Endothelial cell of umbilical vein (primary cell): ENCODE results near the gene SFTPA1. TPM values are rescaled to one million over a fixed set of nuclear protein-coding genes. Genes with fewer than 3 reads are reported as not detected.

Experiments
- BruUV-seq: library from RNA; stranded (reverse); fragments of 400-500 nt; replicated peaks from 2 replicates; lab custom pipeline; 2021; lab: Mats Ljungman, UMichigan
- CTCF ChIA-PET: fragments of 300-600, 350-600 bp; sonication (Branson Sonifier 250); formaldehyde crosslinking; loops from one replicate; lab custom pipeline; 2021; ENCODE audit warnings: antibody characterized with exemption, inconsistent platforms; lab: Charles Lee
- POLR2A ChIA-PET: fragments of 300-600, 350-600 bp; sonication (Branson Sonifier 250); formaldehyde crosslinking; loops from one replicate; lab custom pipeline; 2021; ENCODE audit warnings: antibody characterized with exemption, inconsistent platforms; lab: Charles Lee
- DNase-seq: peaks from one replicate; pipeline ENCODE4 v3.0.0-alpha.2; 2011; ENCODE audit warnings: low read depth, low spot score
- FAIRE-seq: peaks from 2 replicates; lab custom pipeline; 2011; peaks lifted over from hg19 to GRCh38; lab: Jason Lieb, UNC
- H2AFZ ChIP-seq: 2 replicates; pipeline ENCODE4 v1.6.0; 2012; ENCODE audit warnings: low read depth, low read length, control low read depth, inconsistent platforms
- H3K27ac ChIP-seq: 2 replicates; pipeline ENCODE4 v1.5.1; 2011; ENCODE audit warnings: low read depth, mild to moderate bottlenecking, control low read depth, low read length, moderate library complexity; ENCODE audit not compliant: insufficient read depth
- H3K27me3 ChIP-seq, 2 experiments: 2 replicates each; pipeline versions ENCODE4 v1.6.0 to v1.6.1; 2011; ENCODE audit warnings: low read length in 2 of 2, mixed read lengths in 1 of 2; ENCODE audit not compliant: control insufficient read depth in 2 of 2, insufficient read depth in 2 of 2
- H3K36me3 ChIP-seq, 2 experiments: 2 replicates in 1 of 2; 3 replicates in 1 of 2; pipeline ENCODE4 v1.5.1; 2011; ENCODE audit warnings: low read length in 2 of 2, mild to moderate bottlenecking in 1 of 2, moderate library complexity in 1 of 2; ENCODE audit not compliant: control insufficient read depth in 2 of 2, insufficient read depth in 2 of 2; ENCODE audit errors: extremely low read depth in 1 of 2
- H3K4me1 ChIP-seq: 3 replicates; pipeline ENCODE4 v1.5.1; 2011; ENCODE audit warnings: mild to moderate bottlenecking, low read length; ENCODE audit not compliant: control insufficient read depth, insufficient read depth; ENCODE audit errors: extremely low read depth
- H3K4me2 ChIP-seq: 2 replicates; pipeline ENCODE4 v1.6.1; 2011; ENCODE audit warnings: low read length, control low read depth, mixed read lengths; ENCODE audit not compliant: insufficient read depth
- H3K4me3 ChIP-seq, 3 experiments: fragments of 200-600 bp in 1 of 3; sonication (generic), shearing (Covaris generic) in 1 of 3; replicated peaks in 1 of 3; 2 replicates each; pipeline ENCODE4 v1.5.1; 2011 to 2016; ENCODE audit warnings: control low read depth in 3 of 3, low read length in 3 of 3, mild to moderate bottlenecking in 2 of 3, inconsistent platforms in 1 of 3, low read depth in 1 of 3, moderate library complexity in 1 of 3; ENCODE audit not compliant: insufficient read depth in 1 of 3
- H3K79me2 ChIP-seq: 2 replicates; pipeline ENCODE4 v1.6.0; 2012; ENCODE audit warnings: low read length, inconsistent platforms; ENCODE audit not compliant: control insufficient read depth, insufficient read depth
- H3K9ac ChIP-seq: replicated peaks from 2 replicates; pipeline ENCODE3; 2011; ENCODE audit warnings: low read length, control low read depth; ENCODE audit not compliant: insufficient read depth; ENCODE audit errors: extremely low read depth
- H3K9me1 ChIP-seq: replicated peaks from 3 replicates; pipeline ENCODE4 v1.6.0; 2011; ENCODE audit warnings: mild to moderate bottlenecking, low read length; ENCODE audit not compliant: control insufficient read depth, insufficient read depth; ENCODE audit errors: extremely low read depth
- H3K9me3 ChIP-seq: replicated peaks from 2 replicates; pipeline ENCODE4 v1.5.1; 2012; ENCODE audit warnings: low read length, inconsistent platforms; ENCODE audit not compliant: control insufficient read depth, insufficient read depth
- H4K20me1 ChIP-seq: replicated peaks from 2 replicates; pipeline ENCODE3; 2011; ENCODE audit warnings: mild to moderate bottlenecking, low read length; ENCODE audit not compliant: control insufficient read depth, insufficient read depth; ENCODE audit errors: extremely low read depth
- EZH2 ChIP-seq: IDR thresholded peaks from 2 replicates; pipeline ENCODE4 v1.6.1; 2012; ENCODE audit warnings: borderline replicate concordance, low read depth, mild to moderate bottlenecking, moderate library complexity, low read length, inconsistent platforms; ENCODE audit not compliant: severe bottlenecking
- FOS ChIP-seq: IDR thresholded peaks from 2 replicates; pipeline ENCODE4 v1.6.1; 2011; ENCODE audit warnings: mild to moderate bottlenecking, low read length, moderate library complexity, borderline replicate concordance; ENCODE audit not compliant: insufficient read depth
- GATA2 ChIP-seq: IDR thresholded peaks from 2 replicates; pipeline ENCODE4 v1.7.0; 2011; ENCODE audit warnings: low read depth, mild to moderate bottlenecking, moderate library complexity, mixed read lengths, low read length; ENCODE audit not compliant: insufficient read length, insufficient read depth
- JUN ChIP-seq: IDR thresholded peaks from 2 replicates; pipeline ENCODE4 v1.6.1; 2011; ENCODE audit warnings: borderline replicate concordance, low read depth; ENCODE audit not compliant: insufficient read length, insufficient read depth
- MYC ChIP-seq: IDR thresholded peaks from one replicate; pipeline ENCODE4 v1.6.1; 2011; ENCODE audit warnings: mild to moderate bottlenecking, low read depth, low read length
- POLR2A ChIP-seq: IDR thresholded peaks from 2 replicates; pipeline ENCODE4 v1.6.1; 2012; ENCODE audit warnings: low read depth, mild to moderate bottlenecking, control low read depth, low read length
- POLR2AphosphoS5 ChIP-seq: IDR thresholded peaks from 2 replicates; pipeline ENCODE4 v1.6.1; 2012; ENCODE audit warnings: low read depth, mild to moderate bottlenecking, control low read depth, low read length, moderate library complexity; ENCODE audit not compliant: insufficient read depth
- dilution Hi-C: fragments of 300-500 bp; cut with MboI; formaldehyde crosslinking; loops from one replicate; pipeline ENCODE4 v1.15.0; 2019; ENCODE audit warnings: low sequenced_read_pairs; ENCODE audit not compliant: extremely low pct_ligation_motif_present
- intact Hi-C: fragments of 100-400 bp; cut with micrococcal nuclease; formaldehyde crosslinking; loops from one replicate; pipeline ENCODE4 v1.10.0; 2022
- polyA plus RNA-seq, 4 experiments: library from polyadenylated mRNA; depleted of rRNA in 3 of 4; stranded (reverse) in 3 of 4; unstranded in 1 of 4; fragments of >200 nt; gene quantifications; 2 replicates each; pipeline versions ENCODE4 v1.2.1 to v1.2.3, GENCODE V29; 2011 to 2012; ENCODE audit warnings: missing spikeins in 1 of 4
- total RNA-seq: library from RNA; stranded (reverse); gene quantifications from 2 replicates; pipeline ENCODE4 v1.2.3, GENCODE V29; 2021
- TF ChIP-seq, protein P1 (sequence below): IDR thresholded peaks from 2 replicates; pipeline ENCODE4 v1.6.1; 2011; ENCODE audit not compliant: insufficient read depth, insufficient read length
- TF ChIP-seq, protein P2 (sequence below), 2 donors: IDR thresholded peaks; 1 replicate in 1 of 2; 2 replicates in 1 of 2; pipeline ENCODE4 v1.5.1; 2011; ENCODE audit warnings: low read length in 2 of 2, mild to moderate bottlenecking in 2 of 2, moderate library complexity in 2 of 2, control low read depth in 1 of 2, inconsistent platforms in 1 of 2, low read depth in 1 of 2; ENCODE audit not compliant: insufficient read depth in 1 of 2; ENCODE audit errors: extremely low read depth in 1 of 2

Gene SFTPA1
- total and polyA plus RNA-seq, 2 donors (not counting 3 experiments of a cell fraction or from before 2014, with no cell fraction given): not detected

DNA sequence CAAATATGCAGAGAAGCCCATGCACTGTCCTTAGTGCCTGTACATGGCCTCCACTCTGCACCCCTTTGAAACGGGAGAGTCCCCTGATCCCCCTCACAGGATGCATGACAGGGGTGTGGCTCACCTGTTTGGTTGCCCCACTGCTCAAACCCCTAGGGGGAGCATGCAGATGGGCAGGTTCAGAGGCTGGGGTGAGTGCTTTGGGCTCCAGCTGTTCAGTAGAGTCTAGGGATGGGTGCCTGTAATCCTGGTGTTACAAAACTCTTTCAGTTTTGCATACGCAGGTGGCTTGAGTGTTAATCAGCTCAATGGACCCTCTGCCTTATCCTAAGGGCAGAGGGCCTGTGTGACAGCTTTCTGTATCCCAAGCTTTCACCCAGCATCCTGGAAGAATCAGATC is 7.8 kb upstream of the SFTPA1 start:
- peaks cover 3 to 4% of the 10 kb centered on the region in 2 experiments for H3K27me3 ChIP-seq
- H3K79me2 ChIP-seq: no peaks in the 10 kb centered on the region
- ChIA-PET POLR2A (no interaction called here), CTCF (no interaction called here)
- intact Hi-C loops (no loop called here), dilution Hi-C loops (no loop called here)
- BruUV-seq: no TSS peak
- H3K4me3 ChIP-seq: no peak overlapping the region
- no peak overlapping the region for H3K4me2 ChIP-seq
- no peaks in the 10 kb centered on the region for H3K36me3 ChIP-seq
- FAIRE-seq (no peak), DNase-seq (no peak)
- no peaks in the 10 kb centered on the region for H4K20me1 ChIP-seq
- H3K27ac ChIP-seq: no peak overlapping the region
- H3K9ac ChIP-seq: no peak overlapping the region
- H2AFZ ChIP-seq: no peak overlapping the region
- no peaks in the 10 kb centered on the region for H3K9me3 ChIP-seq
- H3K9me1 ChIP-seq: no peaks in the 10 kb centered on the region
- TF ChIP-seq FOS: no peak
- TF ChIP-seq, protein P1, sequence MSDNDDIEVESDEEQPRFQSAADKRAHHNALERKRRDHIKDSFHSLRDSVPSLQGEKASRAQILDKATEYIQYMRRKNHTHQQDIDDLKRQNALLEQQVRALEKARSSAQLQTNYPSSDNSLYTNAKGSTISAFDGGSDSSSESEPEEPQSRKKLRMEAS: no peak
- TF ChIP-seq, protein P2, sequence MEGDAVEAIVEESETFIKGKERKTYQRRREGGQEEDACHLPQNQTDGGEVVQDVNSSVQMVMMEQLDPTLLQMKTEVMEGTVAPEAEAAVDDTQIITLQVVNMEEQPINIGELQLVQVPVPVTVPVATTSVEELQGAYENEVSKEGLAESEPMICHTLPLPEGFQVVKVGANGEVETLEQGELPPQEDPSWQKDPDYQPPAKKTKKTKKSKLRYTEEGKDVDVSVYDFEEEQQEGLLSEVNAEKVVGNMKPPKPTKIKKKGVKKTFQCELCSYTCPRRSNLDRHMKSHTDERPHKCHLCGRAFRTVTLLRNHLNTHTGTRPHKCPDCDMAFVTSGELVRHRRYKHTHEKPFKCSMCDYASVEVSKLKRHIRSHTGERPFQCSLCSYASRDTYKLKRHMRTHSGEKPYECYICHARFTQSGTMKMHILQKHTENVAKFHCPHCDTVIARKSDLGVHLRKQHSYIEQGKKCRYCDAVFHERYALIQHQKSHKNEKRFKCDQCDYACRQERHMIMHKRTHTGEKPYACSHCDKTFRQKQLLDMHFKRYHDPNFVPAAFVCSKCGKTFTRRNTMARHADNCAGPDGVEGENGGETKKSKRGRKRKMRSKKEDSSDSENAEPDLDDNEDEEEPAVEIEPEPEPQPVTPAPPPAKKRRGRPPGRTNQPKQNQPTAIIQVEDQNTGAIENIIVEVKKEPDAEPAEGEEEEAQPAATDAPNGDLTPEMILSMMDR (IDR thresholded peaks at IDR 0.05; ENCODE audit: extremely low read depth in 1 of 2, insufficient read depth in 1 of 2, low read depth in 1 of 2, low read length in 2 of 2): no peak
- no peak for TF ChIP-seq MYC
- TF ChIP-seq GATA2: no peak
- no peak for TF ChIP-seq EZH2
- no peak for TF ChIP-seq POLR2A
- TF ChIP-seq POLR2AphosphoS5: no peak
- no peak for TF ChIP-seq JUN
- no peaks in the 10 kb centered on the region for H3K4me1 ChIP-seq
